Mammary epithelial cell (primary cell): ENCODE measurements around the gene PDE1C.

Experiments used
- CTCF ChIP-seq, 2 donors: IDR thresholded peaks in 1 of 2; conservative IDR thresholded peaks in 1 of 2; 2 replicates each; pipeline ENCODE4 v1.5.1; 2011 to 2012; ENCODE audit warnings: inconsistent platforms in 2 of 2, low read length in 2 of 2, mild to moderate bottlenecking in 2 of 2, control low read depth in 1 of 2, low read depth in 1 of 2; ENCODE audit not compliant: insufficient read depth in 1 of 2; ENCODE audit errors: extremely low read depth in 1 of 2
- EZH2 ChIP-seq: IDR thresholded peaks from 2 replicates; pipeline ENCODE4 v1.6.1; 2012; ENCODE audit warnings: low read length, inconsistent platforms, borderline replicate concordance

GRCh38 chr7:32034052-32034451 lies 36.2 kb downstream of the PDE1C start:
- TF ChIP-seq CTCF (conservative IDR thresholded peaks at IDR 0.05 in 1 of 2, IDR thresholded peaks at IDR 0.05 in 1 of 2; ENCODE audit: extremely low read depth in 1 of 2, insufficient read depth in 1 of 2, low read depth in 1 of 2, low read length in 2 of 2) (peak in 1 of 2 donors; percentile 16), EZH2 (no peak)
